GM19193 (cell line): ENCODE measurements around the gene PFDN4.

Source experiments
- POLR2A ChIP-seq: IDR thresholded peaks from 4 replicates; pipeline ENCODE4 v1.6.1; 2011; ENCODE audit not compliant: insufficient read depth, insufficient read length; ENCODE audit errors: extremely low read depth

Gene PFDN4

GRCh38 chr20:54188132-54188849 lies 19.6 kb upstream of the PFDN4 start:
- TF ChIP-seq POLR2A: no peak

- no peak for TF ChIP-seq POLR2A
These were observed 18.3 kb upstream of the PFDN4 start for GRCh38 chr20:54189630-54190029.

GRCh38 chr20:54190217-54190616 lies 17.7 kb upstream of the PFDN4 start:
- no peak for TF ChIP-seq POLR2A

DNA sequence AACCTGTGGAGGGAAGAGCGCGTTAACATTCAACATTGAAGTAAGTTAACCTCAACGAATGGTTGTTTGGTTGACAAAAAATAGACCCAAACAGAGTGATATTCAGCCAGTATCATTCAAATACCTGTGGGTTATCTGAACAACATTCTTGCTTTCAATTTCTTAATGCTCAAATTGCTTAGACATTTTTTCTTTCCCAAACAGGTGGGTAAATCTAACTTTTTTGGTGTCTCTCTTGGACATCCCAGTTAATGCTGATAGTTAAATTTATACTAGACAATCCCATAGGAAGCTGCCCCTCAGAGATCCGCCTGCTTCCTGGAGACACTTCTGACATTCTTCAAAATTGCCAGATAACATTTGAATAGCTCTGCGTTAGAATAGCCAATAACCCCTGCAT lies 14.1 kb upstream of the PFDN4 start:
- TF ChIP-seq POLR2A: no peak

DNA sequence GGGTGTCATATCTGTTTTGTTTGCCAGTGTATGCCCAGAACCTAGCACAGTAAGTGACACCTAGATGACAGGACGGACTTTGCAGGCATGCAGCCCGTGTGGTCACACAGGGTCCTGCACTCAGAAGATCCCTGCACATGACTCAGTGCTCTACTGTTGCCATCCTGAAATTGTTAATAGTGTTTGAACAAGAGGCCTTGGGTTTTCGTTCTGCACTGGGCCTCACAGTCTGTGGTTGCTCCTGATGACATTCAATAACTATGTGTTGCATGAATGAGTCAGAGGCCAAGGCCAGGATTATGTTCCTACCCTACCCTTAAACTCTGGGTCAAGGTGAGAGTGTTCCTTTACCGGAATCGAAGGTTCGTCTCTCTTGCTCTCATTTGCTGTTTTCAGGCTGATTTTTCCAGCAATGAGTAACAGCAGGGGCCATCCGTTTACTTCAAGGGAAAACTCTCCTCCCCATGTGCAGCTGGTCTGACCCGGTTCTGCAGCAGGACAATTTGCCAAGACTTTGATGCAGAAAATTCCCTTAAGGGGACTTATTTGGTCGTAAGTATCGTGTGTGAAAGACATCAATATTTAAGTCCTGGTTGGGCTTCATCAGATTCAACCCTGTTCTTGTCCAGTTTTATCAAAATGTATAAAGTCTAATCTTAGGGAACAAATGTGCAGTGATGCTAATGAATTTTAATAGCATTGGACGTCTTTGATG lies 13.0 kb upstream of the PFDN4 start:
- TF ChIP-seq POLR2A: no peak

DNA sequence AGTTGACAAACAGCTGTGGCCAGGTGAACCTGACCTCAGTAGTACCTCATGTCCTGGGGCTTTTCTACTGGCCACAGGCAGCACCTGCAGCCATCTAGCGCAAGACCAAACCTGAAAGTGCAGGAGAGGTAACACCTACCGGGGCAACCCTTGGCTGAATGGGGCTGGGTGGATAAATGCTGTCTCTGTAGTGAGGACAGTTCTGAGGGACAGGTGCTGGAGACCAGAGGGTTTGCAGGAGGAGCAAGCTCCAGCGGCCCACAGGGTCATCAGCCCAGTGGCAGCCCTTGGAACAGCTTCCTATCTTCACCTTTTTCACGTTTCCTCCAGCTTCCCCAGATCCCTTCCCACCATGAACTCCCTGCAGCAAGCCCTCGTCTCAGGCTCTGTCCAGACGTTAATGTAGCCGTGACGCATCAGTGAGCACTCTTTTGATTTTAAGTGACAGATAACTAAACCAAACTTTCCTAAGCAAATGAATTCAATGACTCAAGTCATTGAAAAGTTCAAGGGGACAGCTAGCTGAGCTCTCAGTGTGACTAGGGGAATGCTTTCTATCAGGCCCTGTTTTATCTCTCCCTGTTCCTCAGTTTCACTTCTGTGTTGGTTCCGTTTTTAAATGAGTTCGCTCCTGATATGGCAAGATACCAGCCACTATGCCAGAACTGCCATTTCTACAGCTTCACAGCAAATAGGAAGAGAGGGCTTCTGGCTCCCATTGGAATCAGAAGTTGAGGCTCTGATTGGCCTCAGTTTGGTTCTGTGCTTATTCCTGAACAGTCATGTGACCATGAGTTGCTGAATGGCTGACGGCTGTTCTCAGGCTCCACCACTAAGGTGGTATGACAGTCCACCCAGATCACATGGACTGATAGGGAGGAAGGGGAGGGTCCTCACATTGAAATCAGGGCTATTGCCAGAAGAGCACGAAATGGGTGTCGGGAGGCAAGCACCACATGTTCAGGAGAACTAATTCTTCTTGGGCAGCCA lies 12.1 kb upstream of the PFDN4 start:
- no peak for TF ChIP-seq POLR2A

DNA sequence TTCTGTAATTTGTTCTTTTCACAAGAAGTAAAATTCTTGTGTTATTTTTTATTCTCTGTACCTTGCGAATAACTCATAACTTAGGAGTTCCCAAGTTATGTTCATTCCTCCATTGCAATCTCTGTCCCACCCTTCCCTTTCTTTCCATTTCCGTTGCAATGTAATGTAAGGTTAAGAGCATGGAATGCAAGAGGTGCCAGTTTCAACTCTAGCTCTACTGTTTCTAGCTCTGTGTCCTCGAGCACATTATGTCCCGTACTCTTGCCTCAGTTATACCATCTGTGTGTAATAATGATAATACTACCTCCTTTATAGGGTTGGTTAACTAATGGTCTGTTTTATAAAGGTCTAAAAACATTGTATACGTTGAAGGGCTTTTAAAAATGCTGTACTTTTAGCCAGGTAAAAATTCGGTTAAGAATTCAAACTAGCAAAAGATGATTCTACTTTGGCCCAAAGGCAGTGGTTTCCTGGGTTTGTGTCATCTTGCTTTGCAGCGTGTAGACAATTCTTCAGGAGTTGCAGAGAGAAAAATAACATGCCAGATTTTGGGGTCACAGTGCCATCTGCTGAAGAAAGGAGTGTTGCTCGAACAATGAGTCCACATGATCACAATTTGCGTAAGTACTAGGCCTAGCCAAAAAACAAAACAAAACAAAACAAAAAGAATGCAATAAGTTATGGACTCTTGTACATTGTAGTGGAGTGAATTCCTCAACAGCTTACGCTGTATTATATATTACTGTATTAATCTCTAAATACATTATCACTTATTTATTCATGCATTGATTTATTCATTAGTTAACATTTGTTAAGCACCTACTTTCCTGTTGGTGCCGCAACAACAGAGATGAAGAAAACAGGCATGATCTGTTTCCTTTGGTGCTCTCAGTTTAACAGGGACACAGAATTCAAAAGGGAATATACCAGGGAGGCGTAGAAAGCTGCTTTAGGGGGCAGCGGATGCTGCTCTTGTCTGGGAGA lies 10.0 kb upstream of the PFDN4 start:
- no peak for TF ChIP-seq POLR2A

- TF ChIP-seq POLR2A: no peak
These were observed 8.6 kb upstream of the PFDN4 start for GRCh38 chr20:54199283-54199682.

GRCh38 chr20:54199721-54200176 lies 8.1 kb upstream of the PFDN4 start:
- no peak for TF ChIP-seq POLR2A

DNA sequence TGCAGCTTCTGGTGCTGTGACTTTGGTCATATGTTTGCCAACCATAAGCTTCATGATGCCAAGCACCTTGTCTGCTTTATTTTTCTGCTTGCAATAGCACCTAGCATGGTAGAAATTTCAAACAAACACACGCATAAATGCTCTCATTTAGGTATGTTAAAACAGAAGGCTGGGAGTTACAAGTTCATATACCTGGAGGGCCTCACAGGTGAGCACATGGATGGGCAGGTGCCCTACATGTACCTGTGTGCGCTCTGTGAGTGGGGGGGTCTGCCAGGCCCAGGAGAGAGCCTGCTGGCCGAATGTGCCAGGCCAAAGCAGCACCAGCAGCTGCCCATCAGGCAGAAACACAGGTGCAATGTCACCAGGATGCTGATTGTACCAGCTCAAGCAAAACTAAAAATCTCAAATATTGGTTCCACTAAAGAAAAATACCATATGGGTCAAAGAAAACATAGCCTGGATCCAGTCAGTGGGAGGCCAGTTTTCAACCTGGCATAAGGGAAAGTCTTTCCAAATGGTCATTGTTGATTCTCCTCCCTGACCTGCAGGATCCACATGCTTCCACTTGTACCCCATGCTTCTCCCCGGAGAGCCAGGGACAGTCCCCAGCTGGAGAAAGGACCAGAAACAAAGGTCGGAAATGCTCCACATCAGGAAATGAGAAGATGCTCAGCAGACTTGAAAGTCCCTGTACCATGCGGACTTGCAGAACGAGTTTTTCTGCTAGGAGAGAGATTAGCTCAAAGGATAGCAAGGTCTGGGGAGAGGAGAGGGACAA lies 7.2 kb upstream of the PFDN4 start:
- no peak for TF ChIP-seq POLR2A

- no peak for TF ChIP-seq POLR2A
These were observed 6.5 kb upstream of the PFDN4 start for GRCh38 chr20:54201268-54201846.

- no peak for TF ChIP-seq POLR2A
These were observed 4.6 kb upstream of the PFDN4 start for GRCh38 chr20:54203281-54203680.

- no peak for TF ChIP-seq POLR2A
These were observed 3.8 kb upstream of the PFDN4 start for GRCh38 chr20:54204063-54204462.
